Body of pancreas (tissue), 4 donors: ENCODE results near the gene CFDP1.

ENCODE experiments used
- CTCF ChIP-seq, 7 experiments: fragments of 450-650 bp in 4 of 7; fragments of 200-600 bp in 3 of 7; sonication (generic) in 3 of 7; IDR thresholded peaks; one replicate each; pipeline ENCODE4 v1.5.1; 2016 to 2019; ENCODE audit warnings: antibody characterized with exemption in 7 of 7
- POLR2A ChIP-seq, 3 donors: fragments of 450-650 bp; IDR thresholded peaks; one replicate each; pipeline ENCODE4 v1.6.1; 2016; ENCODE audit warnings: antibody characterized with exemption in 3 of 3, mild to moderate bottlenecking in 2 of 3

- TF ChIP-seq CTCF (IDR thresholded peaks at IDR 0.05) (no peak), POLR2A (IDR thresholded peaks at IDR 0.05) (no peak)
These were observed 27.1 kb upstream of the CFDP1 start for GRCh38 chr16:75460446-75460845.
